Stimulated activated naive CD8-positive, alpha-beta T cell treated with anti-CD3 and anti-CD28 coated beads, Interleukin-15, Interleukin-2, amounts not matched to agents 100 U/mL and 50 U/mL, for 24 hours (primary cell): ENCODE data around the gene PKP4.
"Not testable (repeated sequence)": the region's sequence is repeated elsewhere in the genome, so short reads cannot be mapped to it uniquely, and the experiment has no call there.

Experiments
- ATAC-seq: fragments of 150-1000 bp; cut with Tn5 transposase; one replicate; pipeline ENCODE4 v1.10.0; 2021
- DNase-seq: peaks from one replicate; pipeline ENCODE4 v3.0.0; 2021

The PKP4 gene

GRCh38 chr2:158456309-158457066 is at the start of gene PKP4, which contains the start of gene CCDC148:
Gene PKP4, plus strand, starts transcription at chr2:158456952. Its CDS starts 76,233 bp downstream, at chr2:158533185.
Gene CCDC148, minus strand, starts transcription at chr2:158456753. Its CDS starts 314 bp downstream, at chr2:158456439.
- peak; percentile 88 for DNase-seq
- peak; percentile 98 for ATAC-seq

- no peak for ATAC-seq
- DNase-seq, result no peak
Measured at GRCh38 chr2:158407031-158407430, 49.7 kb upstream of the PKP4 start.

GRCh38 chr2:158410132-158410531 is 46.6 kb upstream of the PKP4 start:
- no peak for ATAC-seq
- DNase-seq, result no peak

GRCh38 chr2:158411748-158412147 is 45.0 kb upstream of the PKP4 start:
- ATAC-seq (no peak), DNase-seq (no peak)

GRCh38 chr2:158412206-158412605 is 44.5 kb upstream of the PKP4 start:
- ATAC-seq (no peak), DNase-seq (no peak)

GRCh38 chr2:158413581-158413980 is 43.2 kb upstream of the PKP4 start:
- ATAC-seq (no peak), DNase-seq (no peak)

GRCh38 chr2:158414538-158414937 is 42.2 kb upstream of the PKP4 start:
- DNase-seq (no peak), ATAC-seq (no peak)

- ATAC-seq (no peak), DNase-seq (no peak)
Measured at GRCh38 chr2:158432117-158432516, 24.6 kb upstream of the PKP4 start.

- not testable (repeated sequence) for ATAC-seq
Measured at GRCh38 chr2:158433716-158434115, 23.0 kb upstream of the PKP4 start.

GRCh38 chr2:158439062-158439461 is 17.7 kb upstream of the PKP4 start:
- ATAC-seq, DNase-seq: not testable (repeated sequence)

More at GRCh38 chr2:158433716-158434115, 23.0 kb upstream of the PKP4 start:
- not testable (repeated sequence) for DNase-seq

- no peak for ATAC-seq
- DNase-seq, result no peak
Measured at GRCh38 chr2:158443606-158444005, 13.1 kb upstream of the PKP4 start.

GRCh38 chr2:158457092-158457825 is 507 bp downstream of the PKP4 start:
- ATAC-seq (peak; percentile 19), DNase-seq (peak; percentile 58)

- DNase-seq (peak; percentile 62), ATAC-seq (peak; percentile 47)
Measured at GRCh38 chr2:158457826-158458616, 1.3 kb downstream of the PKP4 start.

GRCh38 chr2:158458617-158458920 is 1.8 kb downstream of the PKP4 start:
- DNase-seq (no peak), ATAC-seq (no peak)

GRCh38 chr2:158459161-158460003 is 2.6 kb downstream of the PKP4 start:
- no peak for DNase-seq
- ATAC-seq, result no peak

- DNase-seq (no peak), ATAC-seq (no peak)
Measured at GRCh38 chr2:158460632-158461297, 4.0 kb downstream of the PKP4 start.

GRCh38 chr2:158463496-158464095 is 6.8 kb downstream of the PKP4 start:
- ATAC-seq (no peak), DNase-seq (no peak)

GRCh38 chr2:158464426-158465281 is 7.9 kb downstream of the PKP4 start:
- DNase-seq, result no peak
- ATAC-seq, result peak; percentile 65

- ATAC-seq (no peak), DNase-seq (no peak)
Measured at GRCh38 chr2:158467248-158467647, 10.5 kb downstream of the PKP4 start.

GRCh38 chr2:158472829-158473228 is 16.1 kb downstream of the PKP4 start:
- ATAC-seq, DNase-seq: not testable (repeated sequence)
